Breast epithelium (tissue), 4 donors: Measurements from ENCODE around the gene LCE3A. TPM values are rescaled to one million over a fixed set of nuclear protein-coding genes. Genes with fewer than 3 reads are reported as not detected.

Experiments used
- DNase-seq, 2 donors: peaks; one replicate each; pipeline ENCODE4 v3.0.0-alpha.2; 2019; ENCODE audit warnings: low spot score in 2 of 2
- H3K27ac ChIP-seq, 2 donors: fragments of 200-600 bp; sonication (generic) in 1 of 2; one replicate each; pipeline ENCODE4 v1.5.1; 2016 to 2019; ENCODE audit warnings: mild to moderate bottlenecking in 1 of 2
- H3K27me3 ChIP-seq, 2 donors: fragments of 200-600 bp; sonication (generic) in 1 of 2; one replicate each; pipeline versions ENCODE4 v1.5.1 to v1.6.0; 2017 to 2019; ENCODE audit warnings: control low read depth in 1 of 2, mild to moderate bottlenecking in 1 of 2
- H3K36me3 ChIP-seq: fragments of 200-600 bp; one replicate; pipeline ENCODE4 v1.5.1; 2019
- H3K4me1 ChIP-seq, 2 donors: fragments of 200-600 bp; sonication (generic); one replicate each; pipeline ENCODE4 v1.5.1; 2016 to 2019; ENCODE audit warnings: control low read depth in 1 of 2
- H3K4me3 ChIP-seq, 3 donors: fragments of 200-600 bp; sonication (generic); 1 replicate in 2 of 3; 2 replicates in 1 of 3; pipeline ENCODE4 v1.5.1; 2016 to 2019; ENCODE audit warnings: mild to moderate bottlenecking in 3 of 3, moderate library complexity in 2 of 3
- H3K9me3 ChIP-seq, 2 donors: fragments of 200-600 bp; sonication (generic) in 1 of 2; one replicate each; pipeline ENCODE4 v1.5.1; 2016 to 2019; ENCODE audit warnings: control low read depth in 1 of 2
- POLR2A ChIP-seq: fragments of 450-650 bp; IDR thresholded peaks from one replicate; pipeline ENCODE4 v1.6.1; 2016; ENCODE audit warnings: antibody characterized with exemption, mild to moderate bottlenecking, moderate library complexity
- POLR2AphosphoS5 ChIP-seq, 3 donors: sonication (generic); formaldehyde crosslinking; IDR thresholded peaks; one replicate each; pipeline ENCODE4 v1.6.1; 2017; ENCODE audit warnings: antibody characterized with exemption in 3 of 3
- intact Hi-C: fragments of 100-400 bp; cut with DNase I; formaldehyde crosslinking; loops from one replicate; pipeline ENCODE4 v1.15.1; 2023; ENCODE audit warnings: low total_unique reads
- total RNA-seq, 3 donors: library from RNA; depleted of rRNA; stranded (reverse); fragments of >200 nt; gene quantifications; one replicate each; pipeline ENCODE4 v1.1.0, GENCODE V29; 2016
- TF ChIP-seq, protein P1 (sequence below), 3 donors: fragments of 450-650 bp; IDR thresholded peaks; one replicate each; pipeline ENCODE4 v1.5.1; 2016 to 2017; ENCODE audit warnings: antibody characterized with exemption in 3 of 3, mild to moderate bottlenecking in 3 of 3, moderate library complexity in 3 of 3

The LCE3A gene
- total RNA-seq, 3 donors from 2014 or later = not detected

DNA sequence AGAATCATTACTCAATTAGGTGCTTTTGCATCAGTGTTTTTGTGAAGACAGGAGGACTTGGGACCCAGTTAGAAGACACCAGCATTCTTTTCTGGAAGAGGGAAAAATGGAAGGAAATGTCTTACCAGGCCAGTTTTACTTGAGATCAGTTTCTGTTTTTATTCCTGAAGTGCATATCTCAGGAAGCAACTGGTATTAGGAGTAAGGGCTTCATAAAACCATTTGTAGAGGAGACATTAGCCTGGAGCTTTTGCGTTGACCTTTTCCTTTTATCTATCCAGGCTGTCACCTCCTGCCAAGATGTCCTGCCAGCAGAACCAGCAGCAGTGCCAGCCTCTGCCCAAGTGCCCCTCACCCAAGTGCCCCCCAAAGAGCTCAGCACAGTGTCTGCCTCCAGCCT is 9.4 kb downstream of the LCE3A start, which contains the start of gene LCE3B:
Gene LCE3B (plus strand): TSS at position 301 of the 400 bp plus-strand sequence. CDS start 0 bp downstream, at position 301.
- intact Hi-C loops = no loop called here
- H3K4me3 ChIP-seq = no peak within 1 kb of the TSS
- H3K36me3 ChIP-seq = no peaks in the 10 kb centered on the region
- no peaks in the 10 kb centered on the region for H3K4me1 ChIP-seq
- TF ChIP-seq, protein P1, sequence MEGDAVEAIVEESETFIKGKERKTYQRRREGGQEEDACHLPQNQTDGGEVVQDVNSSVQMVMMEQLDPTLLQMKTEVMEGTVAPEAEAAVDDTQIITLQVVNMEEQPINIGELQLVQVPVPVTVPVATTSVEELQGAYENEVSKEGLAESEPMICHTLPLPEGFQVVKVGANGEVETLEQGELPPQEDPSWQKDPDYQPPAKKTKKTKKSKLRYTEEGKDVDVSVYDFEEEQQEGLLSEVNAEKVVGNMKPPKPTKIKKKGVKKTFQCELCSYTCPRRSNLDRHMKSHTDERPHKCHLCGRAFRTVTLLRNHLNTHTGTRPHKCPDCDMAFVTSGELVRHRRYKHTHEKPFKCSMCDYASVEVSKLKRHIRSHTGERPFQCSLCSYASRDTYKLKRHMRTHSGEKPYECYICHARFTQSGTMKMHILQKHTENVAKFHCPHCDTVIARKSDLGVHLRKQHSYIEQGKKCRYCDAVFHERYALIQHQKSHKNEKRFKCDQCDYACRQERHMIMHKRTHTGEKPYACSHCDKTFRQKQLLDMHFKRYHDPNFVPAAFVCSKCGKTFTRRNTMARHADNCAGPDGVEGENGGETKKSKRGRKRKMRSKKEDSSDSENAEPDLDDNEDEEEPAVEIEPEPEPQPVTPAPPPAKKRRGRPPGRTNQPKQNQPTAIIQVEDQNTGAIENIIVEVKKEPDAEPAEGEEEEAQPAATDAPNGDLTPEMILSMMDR (IDR thresholded peaks at IDR 0.05) = no peak
- TF ChIP-seq POLR2A (no peak), POLR2AphosphoS5 (IDR thresholded peaks at IDR 0.05) (no peak)
- H3K9me3 ChIP-seq = peaks cover 2 to 10% of the 10 kb centered on the region in 2 donors
- no peak within 1 kb of the TSS for H3K27ac ChIP-seq
- no peaks in the 10 kb centered on the region for H3K27me3 ChIP-seq
- no peak for DNase-seq

DNA sequence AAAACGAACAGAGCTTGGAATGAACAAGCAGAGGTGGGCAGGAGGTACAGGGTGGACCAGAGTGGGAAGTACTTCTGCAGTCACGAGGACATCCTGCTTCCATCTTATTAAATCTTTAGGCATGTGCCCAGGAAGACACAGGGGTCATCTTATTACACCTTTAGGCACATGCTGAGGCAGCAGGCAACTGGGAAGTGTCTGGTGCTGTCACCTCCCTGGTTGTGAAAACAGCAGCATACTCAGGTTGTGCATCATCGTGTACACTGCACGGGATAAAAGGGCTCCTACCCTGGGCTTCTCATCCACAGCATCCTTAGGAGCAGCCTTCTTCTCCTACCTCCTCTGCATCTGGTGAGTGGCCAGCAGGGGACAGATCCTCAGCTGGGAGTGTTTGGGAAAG is 23.0 kb downstream of the LCE3A start, which contains the start of gene LCE3C:
Gene LCE3C (plus strand): TSS at position 301 of the 400 bp plus-strand sequence. CDS start 498 bp downstream, outside the sequence.
- H3K27me3 ChIP-seq = no peaks in the 10 kb centered on the region
- no peak within 1 kb of the TSS for H3K27ac ChIP-seq
- no peak within 1 kb of the TSS for H3K4me3 ChIP-seq
- no peak for DNase-seq
- no peaks in the 10 kb centered on the region for H3K9me3 ChIP-seq
- TF ChIP-seq POLR2AphosphoS5 (IDR thresholded peaks at IDR 0.05) (no peak), POLR2A (no peak)
- TF ChIP-seq, protein P1 (IDR thresholded peaks at IDR 0.05) = no peak
- no peaks in the 10 kb centered on the region for H3K36me3 ChIP-seq
- intact Hi-C loops = no loop called here
- H3K4me1 ChIP-seq = no peaks in the 10 kb centered on the region

DNA sequence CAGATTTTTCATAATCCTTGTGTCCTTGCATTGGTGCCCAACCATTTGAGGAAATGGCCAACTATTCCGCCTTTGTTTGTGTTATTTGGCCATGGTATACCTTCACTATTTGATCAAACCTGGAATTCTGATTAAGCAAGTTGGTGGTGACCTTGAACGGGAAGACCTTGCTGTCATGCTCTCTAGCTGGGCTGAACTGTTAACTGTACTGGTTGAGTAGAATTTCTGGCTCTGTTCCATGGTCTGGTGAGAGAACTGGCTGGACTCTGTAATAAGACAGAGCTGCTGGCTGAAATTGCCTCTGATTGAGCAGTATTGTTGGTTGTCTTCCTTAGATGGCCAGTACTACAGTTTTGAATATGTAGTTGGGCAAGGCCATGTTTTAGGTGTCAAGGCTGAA is 25.9 kb downstream of the LCE3A start:
- no peaks in the 10 kb centered on the region for H3K9me3 ChIP-seq
- DNase-seq = no peak
- no peak overlapping the region for H3K27ac ChIP-seq
- H3K27me3 ChIP-seq = no peaks in the 10 kb centered on the region
- H3K4me3 ChIP-seq = no peak overlapping the region
- no peaks in the 10 kb centered on the region for H3K36me3 ChIP-seq
- H3K4me1 ChIP-seq = no peaks in the 10 kb centered on the region
- TF ChIP-seq POLR2A (no peak), POLR2AphosphoS5 (IDR thresholded peaks at IDR 0.05) (no peak)
- TF ChIP-seq, protein P1 (IDR thresholded peaks at IDR 0.05) = no peak
- intact Hi-C loops = no loop called here

DNA sequence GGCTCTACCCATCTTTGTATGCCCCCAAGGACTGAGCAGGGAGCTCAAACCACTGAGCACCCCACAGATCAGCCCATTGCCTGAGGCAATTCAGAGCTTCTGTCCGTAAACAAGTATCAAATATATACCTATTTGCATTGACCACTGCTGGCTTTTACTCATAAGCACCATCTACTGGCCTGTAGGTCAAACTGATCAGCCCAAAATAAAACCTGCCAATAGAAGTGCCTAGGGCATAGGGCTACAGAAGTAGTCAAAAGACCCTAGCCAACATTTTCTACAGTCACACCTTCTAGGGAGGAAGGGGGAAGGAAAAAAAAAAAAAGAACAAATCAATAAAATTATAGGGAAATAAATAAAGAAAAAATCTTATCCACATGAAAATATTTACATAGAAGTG is 37.3 kb downstream of the LCE3A start:
- H3K27ac ChIP-seq = no peak overlapping the region
- H3K9me3 ChIP-seq = no peaks in the 10 kb centered on the region
- intact Hi-C loops = loop anchor here (5.0 kb wide), 1 partner anchor 357 kb away; no protein-coding TSS in a partner anchor
- no peak overlapping the region for H3K4me3 ChIP-seq
- no peak for DNase-seq
- no peaks in the 10 kb centered on the region for H3K27me3 ChIP-seq
- H3K36me3 ChIP-seq = no peaks in the 10 kb centered on the region
- H3K4me1 ChIP-seq = no peaks in the 10 kb centered on the region
- TF ChIP-seq, protein P1 (IDR thresholded peaks at IDR 0.05) = no peak
- TF ChIP-seq POLR2AphosphoS5 (IDR thresholded peaks at IDR 0.05) (no peak), POLR2A (no peak)

DNA sequence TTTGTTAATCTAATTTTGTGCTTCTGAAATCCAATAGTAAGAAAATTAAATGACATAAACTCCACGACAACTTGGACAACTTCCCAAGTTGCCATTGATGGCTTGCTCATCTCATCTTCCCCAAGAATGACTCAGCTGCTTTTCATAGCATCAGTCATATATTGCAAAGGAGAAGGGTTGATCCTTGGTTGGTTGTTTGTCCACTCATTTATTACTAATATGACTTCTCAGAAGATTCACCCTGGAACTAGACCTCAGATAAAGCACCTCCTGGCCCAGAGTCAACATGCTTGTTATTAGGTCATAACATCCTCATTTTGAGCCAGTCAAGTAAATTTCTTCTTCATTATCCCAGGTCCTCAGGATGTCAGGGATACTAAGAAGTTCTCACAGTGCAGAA is 40.3 kb downstream of the LCE3A start:
- H3K36me3 ChIP-seq = no peaks in the 10 kb centered on the region
- no peak overlapping the region for H3K27ac ChIP-seq
- H3K4me3 ChIP-seq = no peak overlapping the region
- TF ChIP-seq, protein P1 (IDR thresholded peaks at IDR 0.05) = no peak
- TF ChIP-seq POLR2AphosphoS5 (IDR thresholded peaks at IDR 0.05) (no peak), POLR2A (no peak)
- intact Hi-C loops = no loop called here
- H3K27me3 ChIP-seq = no peaks in the 10 kb centered on the region
- H3K9me3 ChIP-seq = no peaks in the 10 kb centered on the region
- no peak for DNase-seq
- H3K4me1 ChIP-seq = no peaks in the 10 kb centered on the region
